Measurements from ENCODE around the gene CTBP1.

The CTBP1 gene

DNA sequence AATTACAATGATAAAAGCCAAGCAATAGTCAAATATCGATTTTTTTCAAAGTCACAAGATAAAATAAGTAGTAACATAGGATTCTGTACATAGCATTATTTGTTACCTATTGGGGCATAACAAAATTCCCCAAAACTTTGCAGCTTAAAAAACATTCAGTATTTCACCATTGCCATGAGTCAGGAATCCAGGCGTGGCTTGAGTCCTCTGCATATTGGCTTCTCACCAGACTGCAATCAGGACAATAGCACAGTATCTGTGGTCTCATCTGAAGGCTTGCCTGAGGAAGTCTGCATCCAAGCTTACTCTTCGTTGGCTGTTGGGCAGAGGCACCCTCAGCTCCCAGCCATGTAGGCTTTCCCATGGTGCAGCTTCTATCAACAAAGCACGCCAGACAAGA, 6.2 kb upstream of the CTBP1 start:
- ChIA-PET POLR2A (no interaction called here), CTCF (interaction anchor here (1.2 kb wide), 2 partner anchors 13 to 91 kb away, joined by 3 to 5 read pairs; no protein-coding TSS in a partner anchor)
- TF ChIP-seq, protein P1, sequence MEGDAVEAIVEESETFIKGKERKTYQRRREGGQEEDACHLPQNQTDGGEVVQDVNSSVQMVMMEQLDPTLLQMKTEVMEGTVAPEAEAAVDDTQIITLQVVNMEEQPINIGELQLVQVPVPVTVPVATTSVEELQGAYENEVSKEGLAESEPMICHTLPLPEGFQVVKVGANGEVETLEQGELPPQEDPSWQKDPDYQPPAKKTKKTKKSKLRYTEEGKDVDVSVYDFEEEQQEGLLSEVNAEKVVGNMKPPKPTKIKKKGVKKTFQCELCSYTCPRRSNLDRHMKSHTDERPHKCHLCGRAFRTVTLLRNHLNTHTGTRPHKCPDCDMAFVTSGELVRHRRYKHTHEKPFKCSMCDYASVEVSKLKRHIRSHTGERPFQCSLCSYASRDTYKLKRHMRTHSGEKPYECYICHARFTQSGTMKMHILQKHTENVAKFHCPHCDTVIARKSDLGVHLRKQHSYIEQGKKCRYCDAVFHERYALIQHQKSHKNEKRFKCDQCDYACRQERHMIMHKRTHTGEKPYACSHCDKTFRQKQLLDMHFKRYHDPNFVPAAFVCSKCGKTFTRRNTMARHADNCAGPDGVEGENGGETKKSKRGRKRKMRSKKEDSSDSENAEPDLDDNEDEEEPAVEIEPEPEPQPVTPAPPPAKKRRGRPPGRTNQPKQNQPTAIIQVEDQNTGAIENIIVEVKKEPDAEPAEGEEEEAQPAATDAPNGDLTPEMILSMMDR (IDR thresholded peaks at IDR 0.05; ENCODE audit: insufficient read depth, low read length, missing control alignments), result no peak
- no peak for DNase-seq (ENCODE audit: low read depth, low spot score)
- H3K4me3 ChIP-seq (ENCODE audit: low read depth, low read length), result no peak overlapping the region

DNA sequence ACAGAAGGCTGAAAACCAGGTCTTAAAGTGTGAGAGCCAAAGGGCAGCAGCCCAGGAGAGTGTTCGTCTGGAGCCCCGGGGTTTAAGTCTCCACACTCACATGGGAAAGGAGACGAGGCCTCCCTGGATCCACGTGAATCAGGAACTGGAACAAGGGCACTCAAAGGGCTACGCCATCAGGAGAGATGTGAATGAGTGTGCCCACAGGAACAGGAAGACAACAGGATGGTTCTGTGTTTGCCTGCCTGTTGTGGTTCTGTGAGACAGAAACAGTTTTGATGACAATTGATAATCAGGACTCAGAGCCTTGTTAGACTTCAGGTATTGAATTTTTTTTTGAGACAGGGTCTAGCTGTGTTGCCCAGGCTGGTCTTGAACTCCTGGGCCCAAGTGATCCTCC, 4.9 kb upstream of the CTBP1 start:
- no peak overlapping the region for H3K4me3 ChIP-seq (ENCODE audit: low read depth, low read length)
- TF ChIP-seq, protein P1 (IDR thresholded peaks at IDR 0.05; ENCODE audit: insufficient read depth, low read length, missing control alignments), result no peak
- CTCF ChIA-PET, result interaction anchor here (0.6 to 0.8 kb wide), 2 partner anchors 12 to 123 kb away, joined by 3 read pairs; no protein-coding TSS in a partner anchor
- POLR2A ChIA-PET, result no interaction called here
- no peak for DNase-seq (ENCODE audit: low read depth, low spot score)

DNA sequence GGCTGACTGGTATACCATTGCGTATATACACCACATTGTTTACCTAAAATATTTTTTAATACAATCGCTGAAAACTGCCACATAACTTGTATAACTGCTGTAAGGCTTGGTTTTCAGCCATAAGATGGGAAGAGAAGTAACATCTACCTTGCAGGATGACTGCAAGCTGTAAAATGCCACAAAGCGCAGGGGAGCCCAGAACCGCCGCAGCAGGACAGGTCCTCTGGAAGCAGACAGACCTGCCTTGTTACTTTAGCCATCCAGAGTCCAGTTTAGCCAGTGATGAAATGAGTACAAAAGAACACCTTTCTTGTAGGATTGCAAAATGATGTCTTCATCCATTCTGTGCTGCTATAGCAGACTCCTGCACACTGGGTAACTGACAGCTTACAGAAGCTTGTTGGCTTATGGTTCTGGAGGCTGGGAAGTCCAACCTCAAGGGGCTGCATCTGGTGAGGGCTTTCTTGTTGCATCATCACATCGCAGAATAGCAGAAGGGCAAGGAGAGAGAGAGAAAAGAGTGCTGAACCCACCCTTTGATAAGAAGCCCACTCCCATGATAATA, 4.1 kb upstream of the CTBP1 start:
- ChIA-PET CTCF (no interaction called here), POLR2A (no interaction called here)
- TF ChIP-seq, protein P1 (IDR thresholded peaks at IDR 0.05; ENCODE audit: insufficient read depth, low read length, missing control alignments), result no peak
- no peak overlapping the region for H3K4me3 ChIP-seq (ENCODE audit: low read depth, low read length)
- DNase-seq (ENCODE audit: low read depth, low spot score), result no peak

DNA sequence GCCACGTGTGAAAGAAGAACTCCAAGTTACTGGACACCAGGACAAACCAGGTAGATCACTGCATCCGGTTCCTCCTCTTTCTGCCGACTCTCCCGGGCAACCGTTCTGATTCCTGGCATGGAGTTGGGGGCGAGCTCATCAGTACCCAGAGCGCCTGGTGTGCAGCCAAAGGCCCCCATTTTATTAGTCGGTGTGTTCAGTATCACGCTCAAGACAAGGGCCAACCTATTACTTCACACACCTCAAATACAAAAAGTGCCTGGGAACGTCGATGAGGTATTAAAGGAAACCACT, 2.8 kb upstream of the CTBP1 start:
- TF ChIP-seq, protein P1 (IDR thresholded peaks at IDR 0.05; ENCODE audit: insufficient read depth, low read length, missing control alignments), result no peak
- ChIA-PET POLR2A (no interaction called here), CTCF (interaction anchor here (0.7 to 2.8 kb wide), 3 partner anchors 17 to 94 kb away, joined by 4 to 11 read pairs (median 4); no protein-coding TSS in a partner anchor)
- DNase-seq (ENCODE audit: low read depth, low spot score), result no peak
- no peak overlapping the region for H3K4me3 ChIP-seq (ENCODE audit: low read depth, low read length)

DNA sequence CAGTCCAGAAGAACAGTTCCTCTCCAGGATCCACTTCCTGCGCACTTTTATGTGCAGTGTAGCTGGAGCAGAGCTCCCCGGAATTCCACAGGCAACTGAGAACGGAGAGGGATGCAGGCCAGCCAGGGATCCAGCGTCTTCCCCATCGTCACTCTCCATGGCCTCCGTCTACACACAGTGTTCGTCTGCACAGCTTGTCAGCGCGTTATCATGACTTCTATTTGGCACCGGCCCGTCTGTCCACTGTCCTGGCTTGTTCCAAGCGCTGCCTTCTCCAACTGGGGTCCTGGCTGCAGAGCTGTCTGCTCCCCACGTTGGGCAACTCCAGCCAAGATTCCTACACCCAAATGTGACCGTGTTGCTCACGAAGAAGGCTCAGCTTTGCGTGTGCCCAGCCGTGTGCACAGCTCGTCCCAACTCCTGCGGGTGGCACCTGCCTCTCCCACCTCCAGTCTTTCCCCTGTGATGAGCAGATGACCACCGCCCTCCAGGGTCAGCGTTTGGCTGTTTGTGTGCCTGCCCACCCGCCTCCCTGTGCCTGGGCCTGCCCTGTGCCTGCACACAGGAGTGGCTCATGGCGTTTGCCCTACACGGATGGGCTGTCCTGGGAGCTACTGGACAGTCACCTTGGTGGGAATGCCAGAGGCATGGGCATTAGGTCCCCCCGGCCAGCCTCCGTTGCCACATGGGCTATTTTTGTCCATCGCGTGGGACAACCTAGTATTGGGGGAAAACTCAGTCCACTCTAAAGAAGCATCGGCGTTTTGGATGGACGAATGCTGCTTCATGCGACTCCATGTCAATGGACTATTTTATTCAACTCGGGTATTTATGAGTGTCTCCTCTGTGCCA, 2.2 kb upstream of the CTBP1 start:
- TF ChIP-seq, protein P1 (IDR thresholded peaks at IDR 0.05; ENCODE audit: insufficient read depth, low read length, missing control alignments), result no peak
- ChIA-PET CTCF (interaction anchor here (0.8 to 2.8 kb wide), 6 partner anchors 13 to 94 kb away, joined by 3 to 11 read pairs (median 4); partner anchors contain the start of gene MAEA), POLR2A (no interaction called here)
- DNase-seq (ENCODE audit: low read depth, low spot score), result no peak
- no peak overlapping the region for H3K4me3 ChIP-seq (ENCODE audit: low read depth, low read length)

DNA sequence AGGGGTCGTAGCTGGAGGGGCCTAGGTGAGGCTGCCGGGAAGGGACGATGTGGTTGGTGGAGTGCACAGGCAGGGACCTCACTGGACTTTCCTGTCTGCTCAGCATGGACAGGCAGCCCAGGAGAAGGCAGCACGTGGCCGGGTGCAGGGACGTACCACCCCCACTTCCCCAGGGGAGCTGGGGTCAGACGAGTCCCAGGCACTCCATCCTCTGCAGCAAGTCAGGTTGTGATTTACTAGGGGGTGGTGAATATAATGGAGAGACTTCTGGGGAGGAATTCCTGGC, 1.5 kb upstream of the CTBP1 start:
- H3K4me3 ChIP-seq (ENCODE audit: low read depth, low read length), result no peak overlapping the region
- CTCF ChIA-PET, result interaction anchor here (0.8 to 2.8 kb wide), 6 partner anchors 14 to 98 kb away, joined by 3 to 11 read pairs (median 4); partner anchors contain the start of gene MAEA
- no peak for DNase-seq (ENCODE audit: low read depth, low spot score)
- TF ChIP-seq, protein P1 (IDR thresholded peaks at IDR 0.05; ENCODE audit: insufficient read depth, low read length, missing control alignments), result no peak
- POLR2A ChIA-PET, result no interaction called here
